MM.1S (cell line): ENCODE results near the gene PCDH9.

Experiments
- DNase-seq: peaks from one replicate; pipeline ENCODE4 v3.0.0-alpha.2; 2015
- H2AFZ ChIP-seq: fragments of 300-600 bp; sonication (generic); 2 replicates; pipeline ENCODE4 v1.6.0; 2016; ENCODE audit warnings: antibody characterized with exemption, low read length
- H3F3A ChIP-seq: fragments of 300-600 bp; sonication (generic); 2 replicates; pipeline ENCODE4 v1.6.1; 2016; ENCODE audit warnings: mild to moderate bottlenecking, antibody characterized with exemption, low read length, moderate library complexity, mixed read lengths; ENCODE audit not compliant: insufficient read depth
- H3K27ac ChIP-seq: fragments of 300-600 bp; sonication (generic); 2 replicates; pipeline ENCODE4 v1.5.1; 2016; ENCODE audit warnings: mild to moderate bottlenecking, low read length
- H3K27me3 ChIP-seq: fragments of 300-600 bp; sonication (generic); replicated peaks from 2 replicates; pipeline ENCODE4 v1.6.0; 2016; ENCODE audit warnings: low read length; ENCODE audit not compliant: insufficient read depth
- H3K36me3 ChIP-seq: fragments of 300-600 bp; sonication (generic); replicated peaks from 2 replicates; pipeline ENCODE4 v1.6.1; 2016; ENCODE audit warnings: mild to moderate bottlenecking, low read length, mixed read lengths; ENCODE audit not compliant: insufficient read depth
- H3K4me1 ChIP-seq: fragments of 300-600 bp; sonication (generic); 2 replicates; pipeline ENCODE4 v1.6.1; 2016; ENCODE audit warnings: low read length, mixed read lengths
- H3K4me2 ChIP-seq: fragments of 300-600 bp; sonication (generic); 2 replicates; pipeline ENCODE4 v1.6.0; 2016; ENCODE audit warnings: low read depth, low read length
- H3K4me3 ChIP-seq: fragments of 300-600 bp; sonication (generic); 2 replicates; pipeline ENCODE4 v1.5.1; 2016; ENCODE audit warnings: low read length, mixed read lengths
- H3K79me2 ChIP-seq: fragments of 300-600 bp; sonication (generic); 2 replicates; pipeline ENCODE4 v1.6.1; 2016; ENCODE audit warnings: mixed run types, low read length, mixed read lengths
- H3K9ac ChIP-seq: fragments of 300-600 bp; sonication (generic); 2 replicates; pipeline ENCODE4 v1.6.1; 2016; ENCODE audit warnings: low read length, mixed read lengths
- H3K9me2 ChIP-seq: fragments of 300-600 bp; sonication (generic); replicated peaks from 2 replicates; pipeline ENCODE4 v1.6.1; 2016; ENCODE audit warnings: mild to moderate bottlenecking, low read length, mixed read lengths; ENCODE audit not compliant: insufficient read depth
- H3K9me3 ChIP-seq: fragments of 300-600 bp; sonication (generic); replicated peaks from 2 replicates; pipeline ENCODE4 v1.6.1; 2016; ENCODE audit warnings: mild to moderate bottlenecking, low read length, mixed read lengths; ENCODE audit not compliant: insufficient read depth
- H4K20me1 ChIP-seq: fragments of 300-600 bp; sonication (generic); 2 replicates; pipeline ENCODE4 v1.6.1; 2016; ENCODE audit warnings: mild to moderate bottlenecking, low read length, moderate library complexity, mixed read lengths; ENCODE audit not compliant: insufficient read depth
- CTCF ChIP-seq: fragments of 300-600 bp; sonication (generic); IDR thresholded peaks from 2 replicates; pipeline ENCODE4 v1.5.1; 2016; ENCODE audit warnings: antibody characterized with exemption, low read length, mixed read lengths
- EZH2 ChIP-seq: fragments of 300-600 bp; sonication (generic); optimal IDR thresholded peaks from 2 replicates; pipeline ENCODE3; 2017; ENCODE audit warnings: low read depth, mild to moderate bottlenecking, antibody characterized with exemption, low read length, mixed read lengths
- EZH2phosphoT487 ChIP-seq: fragments of 300-600 bp; sonication (generic); IDR thresholded peaks from 2 replicates; pipeline ENCODE4 v1.6.1; 2018; ENCODE audit warnings: antibody characterized with exemption, low read length

PCDH9 gene

GRCh38 chr13:67048084-67048820 lies 181.9 kb downstream of the PCDH9 start:
- Histone ChIP-seq H3K9ac (no peak overlapping the region), H3K9me2 (no peaks in the 10 kb centered on the region), H3K27me3 (no peaks in the 10 kb centered on the region), H3K4me1 (no peaks in the 10 kb centered on the region), H3K9me3 (no peaks in the 10 kb centered on the region), H3K4me2 (no peak overlapping the region), H3K36me3 (no peaks in the 10 kb centered on the region), H2AFZ (no peak overlapping the region; the same call in 1 of the 2 replicates), H3F3A (no peaks in the 10 kb centered on the region), H3K4me3 (no peak overlapping the region), H3K27ac (peak overlapping the region; percentile 23; the same call in 1 of the 2 replicates), H4K20me1 (no peaks in the 10 kb centered on the region), H3K79me2 (no peaks in the 10 kb centered on the region)
- DNase-seq = no peak
- TF ChIP-seq EZH2phosphoT487 = no peak
- no peak for TF ChIP-seq EZH2
- TF ChIP-seq CTCF = no peak

GRCh38 chr13:67045357-67045756 lies 184.8 kb downstream of the PCDH9 start:
- TF ChIP-seq CTCF (no peak), EZH2phosphoT487 (no peak), EZH2 (no peak)
- DNase-seq = no peak

GRCh38 chr13:67043901-67044300 lies 186.2 kb downstream of the PCDH9 start:
- no peak for DNase-seq
- H3F3A ChIP-seq = no peaks in the 10 kb centered on the region
- TF ChIP-seq EZH2phosphoT487 (no peak), EZH2 (no peak), CTCF (no peak)
- H3K4me3 ChIP-seq = no peak overlapping the region
- no peak overlapping the region for H2AFZ ChIP-seq
- no peaks in the 10 kb centered on the region for H3K4me1 ChIP-seq
- no peaks in the 10 kb centered on the region for H3K9me2 ChIP-seq
- H3K9ac ChIP-seq = no peak overlapping the region
- H3K79me2 ChIP-seq = no peaks in the 10 kb centered on the region
- no peak overlapping the region for H3K4me2 ChIP-seq
- H3K27me3 ChIP-seq = no peaks in the 10 kb centered on the region
- no peak overlapping the region for H3K27ac ChIP-seq
- no peaks in the 10 kb centered on the region for H4K20me1 ChIP-seq
- no peaks in the 10 kb centered on the region for H3K9me3 ChIP-seq
- no peaks in the 10 kb centered on the region for H3K36me3 ChIP-seq

More at GRCh38 chr13:67045357-67045756, 184.8 kb downstream of the PCDH9 start:
- H3K4me3 ChIP-seq = no peak overlapping the region
- H3K9me3 ChIP-seq = no peaks in the 10 kb centered on the region
- H3K9ac ChIP-seq = no peak overlapping the region
- no peaks in the 10 kb centered on the region for H3K79me2 ChIP-seq
- H2AFZ ChIP-seq = no peak overlapping the region
- H3K27me3 ChIP-seq = no peaks in the 10 kb centered on the region
- no peak overlapping the region for H3K4me2 ChIP-seq
- no peaks in the 10 kb centered on the region for H3K4me1 ChIP-seq
- H4K20me1 ChIP-seq = no peaks in the 10 kb centered on the region
- no peaks in the 10 kb centered on the region for H3K9me2 ChIP-seq
- no peak overlapping the region for H3K27ac ChIP-seq
- no peaks in the 10 kb centered on the region for H3K36me3 ChIP-seq
- H3F3A ChIP-seq = no peaks in the 10 kb centered on the region
